Osteocyte (in vitro differentiated cells): ENCODE data around the gene BACH2. TPM values are rescaled to one million over a fixed set of nuclear protein-coding genes. Genes with fewer than 3 reads are reported as not detected.

Source experiments
- DNase-seq: peaks from one replicate; pipeline ENCODE4 v3.0.0; 2021; ENCODE audit warnings: mixed read lengths; ENCODE audit not compliant: unreplicated experiment; ENCODE audit errors: extremely low spot score
- H3K27ac Mint-ChIP-seq: one replicate; pipeline ENCODE4 v1.8.0; 2021; ENCODE audit warnings: mild to moderate bottlenecking, mixed read lengths; ENCODE audit not compliant: unreplicated experiment
- H3K27me3 Mint-ChIP-seq: one replicate; pipeline ENCODE4 v1.8.0; 2021; ENCODE audit warnings: mixed read lengths; ENCODE audit not compliant: unreplicated experiment
- H3K36me3 Mint-ChIP-seq: one replicate; pipeline ENCODE4 v1.8.0; 2021; ENCODE audit warnings: mixed read lengths; ENCODE audit not compliant: unreplicated experiment
- H3K4me1 Mint-ChIP-seq: one replicate; pipeline ENCODE4 v1.8.0; 2021; ENCODE audit warnings: mixed read lengths; ENCODE audit not compliant: unreplicated experiment
- H3K4me3 Mint-ChIP-seq: one replicate; pipeline ENCODE4 v1.8.0; 2021; ENCODE audit warnings: mild to moderate bottlenecking, moderate library complexity, mixed read lengths; ENCODE audit not compliant: unreplicated experiment
- H3K9me3 Mint-ChIP-seq: one replicate; pipeline ENCODE4 v1.8.0; 2021; ENCODE audit warnings: mixed read lengths; ENCODE audit not compliant: unreplicated experiment
- total RNA-seq: library from RNA; stranded (reverse); gene quantifications from 2 replicates; pipeline ENCODE4 v1.2.1, GENCODE V29; 2021
- TF ChIP-seq, protein P1 (sequence below): fragments of 200-600 bp; sonication (generic); IDR thresholded peaks from 2 replicates; pipeline ENCODE4 v1.5.0; 2021; ENCODE audit warnings: antibody characterized with exemption, mild to moderate bottlenecking, moderate library complexity

The BACH2 gene
- total RNA-seq, 1 donor from 2014 or later: 1.6 TPM

DNA sequence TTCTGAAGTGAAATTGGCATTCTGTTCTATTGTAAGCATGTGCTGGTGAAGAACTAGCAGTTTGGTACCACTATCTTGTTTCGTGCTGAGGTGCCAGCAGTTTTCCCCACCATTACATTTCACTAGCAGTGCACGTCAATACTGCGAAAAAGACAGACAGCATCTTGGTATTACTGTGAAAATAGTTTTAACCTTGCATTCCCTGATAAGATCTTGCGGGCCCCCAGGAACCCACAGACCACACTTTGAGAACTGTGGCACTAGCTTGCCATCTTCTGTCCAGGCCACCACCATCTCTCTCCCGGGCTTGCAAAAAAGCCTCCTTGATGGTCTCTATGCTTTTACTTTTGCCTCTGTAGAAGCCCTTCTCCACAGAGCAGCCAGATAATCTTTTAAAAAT, 185.7 kb downstream of the BACH2 start:
- Mint-ChIP-seq H3K4me3 (no peak overlapping the region), H3K4me1 (no peaks in the 10 kb centered on the region), H3K27ac (no peak overlapping the region), H3K36me3 (no peaks in the 10 kb centered on the region), H3K9me3 (peaks cover 28% of the 10 kb centered on the region), H3K27me3 (peaks cover 9% of the 10 kb centered on the region)
- TF ChIP-seq, protein P1, sequence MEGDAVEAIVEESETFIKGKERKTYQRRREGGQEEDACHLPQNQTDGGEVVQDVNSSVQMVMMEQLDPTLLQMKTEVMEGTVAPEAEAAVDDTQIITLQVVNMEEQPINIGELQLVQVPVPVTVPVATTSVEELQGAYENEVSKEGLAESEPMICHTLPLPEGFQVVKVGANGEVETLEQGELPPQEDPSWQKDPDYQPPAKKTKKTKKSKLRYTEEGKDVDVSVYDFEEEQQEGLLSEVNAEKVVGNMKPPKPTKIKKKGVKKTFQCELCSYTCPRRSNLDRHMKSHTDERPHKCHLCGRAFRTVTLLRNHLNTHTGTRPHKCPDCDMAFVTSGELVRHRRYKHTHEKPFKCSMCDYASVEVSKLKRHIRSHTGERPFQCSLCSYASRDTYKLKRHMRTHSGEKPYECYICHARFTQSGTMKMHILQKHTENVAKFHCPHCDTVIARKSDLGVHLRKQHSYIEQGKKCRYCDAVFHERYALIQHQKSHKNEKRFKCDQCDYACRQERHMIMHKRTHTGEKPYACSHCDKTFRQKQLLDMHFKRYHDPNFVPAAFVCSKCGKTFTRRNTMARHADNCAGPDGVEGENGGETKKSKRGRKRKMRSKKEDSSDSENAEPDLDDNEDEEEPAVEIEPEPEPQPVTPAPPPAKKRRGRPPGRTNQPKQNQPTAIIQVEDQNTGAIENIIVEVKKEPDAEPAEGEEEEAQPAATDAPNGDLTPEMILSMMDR: no peak
- no peak for DNase-seq

DNA sequence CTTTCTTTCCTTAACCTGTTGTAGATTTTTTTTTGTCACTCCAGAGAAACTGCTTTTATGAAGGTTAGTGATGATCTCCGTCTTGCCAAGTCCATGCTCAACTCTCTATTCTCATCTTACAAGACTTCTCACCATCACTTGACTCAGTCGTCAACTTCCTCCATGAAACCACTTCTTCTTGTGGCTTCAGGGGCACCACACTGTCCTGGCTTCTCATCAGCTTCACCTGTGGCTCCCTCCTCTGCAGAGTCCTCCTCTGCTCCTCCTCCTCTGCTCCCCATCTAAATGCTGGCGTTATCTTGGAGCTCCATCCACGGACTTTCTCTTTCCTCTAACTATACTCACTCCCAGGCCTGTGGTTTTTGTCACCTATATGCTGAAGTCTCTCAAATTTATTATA, 187.5 kb downstream of the BACH2 start:
- TF ChIP-seq, protein P1: no peak
- no peak overlapping the region for H3K4me3 Mint-ChIP-seq
- no peaks in the 10 kb centered on the region for H3K4me1 Mint-ChIP-seq
- peaks cover 11% of the 10 kb centered on the region for H3K27me3 Mint-ChIP-seq
- H3K9me3 Mint-ChIP-seq: peaks cover 22% of the 10 kb centered on the region
- no peak for DNase-seq
- no peaks in the 10 kb centered on the region for H3K36me3 Mint-ChIP-seq
- H3K27ac Mint-ChIP-seq: no peak overlapping the region

GRCh38 chr6:90107771-90108282, 188.8 kb downstream of the BACH2 start:
- H3K4me3 Mint-ChIP-seq: no peak overlapping the region
- H3K4me1 Mint-ChIP-seq: no peaks in the 10 kb centered on the region
- no peak for DNase-seq
- no peaks in the 10 kb centered on the region for H3K36me3 Mint-ChIP-seq
- H3K27me3 Mint-ChIP-seq: peaks cover 11% of the 10 kb centered on the region
- no peak overlapping the region for H3K27ac Mint-ChIP-seq
- TF ChIP-seq, protein P1: no peak
- peaks cover 9% of the 10 kb centered on the region for H3K9me3 Mint-ChIP-seq

GRCh38 chr6:90107371-90107770, 189.3 kb downstream of the BACH2 start:
- no peak overlapping the region for H3K4me3 Mint-ChIP-seq

GRCh38 chr6:90106449-90106848, 190.2 kb downstream of the BACH2 start:
- TF ChIP-seq, protein P1: no peak
- H3K27me3 Mint-ChIP-seq: peaks cover 15% of the 10 kb centered on the region
- H3K9me3 Mint-ChIP-seq: no peaks in the 10 kb centered on the region
- no peak for DNase-seq
- H3K27ac Mint-ChIP-seq: no peak overlapping the region
- no peak overlapping the region for H3K4me3 Mint-ChIP-seq
- H3K4me1 Mint-ChIP-seq: no peaks in the 10 kb centered on the region
- no peaks in the 10 kb centered on the region for H3K36me3 Mint-ChIP-seq

More at GRCh38 chr6:90107371-90107770, 189.3 kb downstream of the BACH2 start:
- Mint-ChIP-seq H3K27me3 (peaks cover 11% of the 10 kb centered on the region), H3K36me3 (no peaks in the 10 kb centered on the region), H3K4me1 (no peaks in the 10 kb centered on the region), H3K9me3 (peaks cover 5% of the 10 kb centered on the region), H3K27ac (no peak overlapping the region)
- TF ChIP-seq, protein P1: no peak
- DNase-seq: no peak
